Neural cell (in vitro differentiated cells): ENCODE data around the gene TAAR2.

Source experiments
- EP300 ChIP-seq: fragments of 450-650 bp; conservative IDR thresholded peaks from 2 replicates; pipeline ENCODE4 v1.6.1; 2014; ENCODE audit warnings: antibody characterized with exemption, mild to moderate bottlenecking, moderate library complexity; ENCODE audit not compliant: poor library complexity, severe bottlenecking
- EZH2 ChIP-seq: fragments of 200-600, 300-800 bp; shearing (Covaris generic), sonication (generic); IDR thresholded peaks from 2 replicates; pipeline ENCODE4 v1.6.1; 2014; ENCODE audit warnings: antibody characterized with exemption, low read length, borderline replicate concordance, mild to moderate bottlenecking; ENCODE audit not compliant: insufficient read depth, poor library complexity, severe bottlenecking
- MXI1 ChIP-seq: fragments of 450-650 bp; conservative IDR thresholded peaks from 2 replicates; pipeline ENCODE4 v1.6.1; 2014; ENCODE audit warnings: antibody characterized with exemption, mild to moderate bottlenecking; ENCODE audit not compliant: poor library complexity, severe bottlenecking
- POLR2AphosphoS5 ChIP-seq: IDR thresholded peaks from 2 replicates; pipeline ENCODE4 v1.6.1; 2012
- RAD21 ChIP-seq: fragments of 450-650 bp; conservative IDR thresholded peaks from 2 replicates; pipeline ENCODE4 v1.6.1; 2014; ENCODE audit warnings: antibody characterized with exemption, mild to moderate bottlenecking, moderate library complexity
- SMC3 ChIP-seq: fragments of 450-650 bp; conservative IDR thresholded peaks from 2 replicates; pipeline ENCODE4 v1.6.1; 2014; ENCODE audit warnings: antibody characterized with exemption, mild to moderate bottlenecking, moderate library complexity; ENCODE audit not compliant: poor library complexity
- TAF1 ChIP-seq: IDR thresholded peaks from 2 replicates; pipeline ENCODE4 v1.6.1; 2012; ENCODE audit warnings: low read depth
- TF ChIP-seq, protein P1 (sequence below): fragments of 450-650 bp; IDR thresholded peaks from 2 replicates; pipeline ENCODE4 v1.5.1; 2014; ENCODE audit warnings: antibody characterized with exemption, mild to moderate bottlenecking, moderate library complexity; ENCODE audit not compliant: poor library complexity, severe bottlenecking
- TF ChIP-seq, protein P2 (sequence below): IDR thresholded peaks from 2 replicates; pipeline ENCODE4 v1.6.1; 2012; ENCODE audit warnings: borderline replicate concordance

DNA sequence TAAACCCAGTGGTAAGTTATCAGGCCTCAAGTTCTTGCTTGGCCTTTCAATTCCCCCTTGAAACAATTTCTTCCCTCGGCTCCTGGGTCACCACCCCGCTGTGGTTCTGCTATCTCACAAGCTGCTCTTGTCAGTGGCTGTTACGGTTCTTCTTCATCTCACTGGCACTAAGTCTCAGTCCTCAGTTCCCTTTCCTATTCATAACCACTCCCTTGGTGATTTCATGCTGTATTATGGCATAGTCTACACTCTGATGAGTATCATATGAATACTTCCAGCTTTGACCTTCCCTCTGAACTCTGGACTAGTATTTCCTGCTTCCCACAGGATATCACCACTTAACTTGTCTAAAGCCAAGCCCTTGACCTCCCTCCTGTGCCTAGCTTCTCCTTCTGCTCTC is 27.0 kb upstream of the TAAR2 start:
- TF ChIP-seq, protein P1, sequence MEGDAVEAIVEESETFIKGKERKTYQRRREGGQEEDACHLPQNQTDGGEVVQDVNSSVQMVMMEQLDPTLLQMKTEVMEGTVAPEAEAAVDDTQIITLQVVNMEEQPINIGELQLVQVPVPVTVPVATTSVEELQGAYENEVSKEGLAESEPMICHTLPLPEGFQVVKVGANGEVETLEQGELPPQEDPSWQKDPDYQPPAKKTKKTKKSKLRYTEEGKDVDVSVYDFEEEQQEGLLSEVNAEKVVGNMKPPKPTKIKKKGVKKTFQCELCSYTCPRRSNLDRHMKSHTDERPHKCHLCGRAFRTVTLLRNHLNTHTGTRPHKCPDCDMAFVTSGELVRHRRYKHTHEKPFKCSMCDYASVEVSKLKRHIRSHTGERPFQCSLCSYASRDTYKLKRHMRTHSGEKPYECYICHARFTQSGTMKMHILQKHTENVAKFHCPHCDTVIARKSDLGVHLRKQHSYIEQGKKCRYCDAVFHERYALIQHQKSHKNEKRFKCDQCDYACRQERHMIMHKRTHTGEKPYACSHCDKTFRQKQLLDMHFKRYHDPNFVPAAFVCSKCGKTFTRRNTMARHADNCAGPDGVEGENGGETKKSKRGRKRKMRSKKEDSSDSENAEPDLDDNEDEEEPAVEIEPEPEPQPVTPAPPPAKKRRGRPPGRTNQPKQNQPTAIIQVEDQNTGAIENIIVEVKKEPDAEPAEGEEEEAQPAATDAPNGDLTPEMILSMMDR, result no peak
- TF ChIP-seq EP300 (no peak), EZH2 (no peak), RAD21 (no peak), SMC3 (no peak), POLR2AphosphoS5 (no peak), TAF1 (no peak), MXI1 (no peak)
- TF ChIP-seq, protein P2, sequence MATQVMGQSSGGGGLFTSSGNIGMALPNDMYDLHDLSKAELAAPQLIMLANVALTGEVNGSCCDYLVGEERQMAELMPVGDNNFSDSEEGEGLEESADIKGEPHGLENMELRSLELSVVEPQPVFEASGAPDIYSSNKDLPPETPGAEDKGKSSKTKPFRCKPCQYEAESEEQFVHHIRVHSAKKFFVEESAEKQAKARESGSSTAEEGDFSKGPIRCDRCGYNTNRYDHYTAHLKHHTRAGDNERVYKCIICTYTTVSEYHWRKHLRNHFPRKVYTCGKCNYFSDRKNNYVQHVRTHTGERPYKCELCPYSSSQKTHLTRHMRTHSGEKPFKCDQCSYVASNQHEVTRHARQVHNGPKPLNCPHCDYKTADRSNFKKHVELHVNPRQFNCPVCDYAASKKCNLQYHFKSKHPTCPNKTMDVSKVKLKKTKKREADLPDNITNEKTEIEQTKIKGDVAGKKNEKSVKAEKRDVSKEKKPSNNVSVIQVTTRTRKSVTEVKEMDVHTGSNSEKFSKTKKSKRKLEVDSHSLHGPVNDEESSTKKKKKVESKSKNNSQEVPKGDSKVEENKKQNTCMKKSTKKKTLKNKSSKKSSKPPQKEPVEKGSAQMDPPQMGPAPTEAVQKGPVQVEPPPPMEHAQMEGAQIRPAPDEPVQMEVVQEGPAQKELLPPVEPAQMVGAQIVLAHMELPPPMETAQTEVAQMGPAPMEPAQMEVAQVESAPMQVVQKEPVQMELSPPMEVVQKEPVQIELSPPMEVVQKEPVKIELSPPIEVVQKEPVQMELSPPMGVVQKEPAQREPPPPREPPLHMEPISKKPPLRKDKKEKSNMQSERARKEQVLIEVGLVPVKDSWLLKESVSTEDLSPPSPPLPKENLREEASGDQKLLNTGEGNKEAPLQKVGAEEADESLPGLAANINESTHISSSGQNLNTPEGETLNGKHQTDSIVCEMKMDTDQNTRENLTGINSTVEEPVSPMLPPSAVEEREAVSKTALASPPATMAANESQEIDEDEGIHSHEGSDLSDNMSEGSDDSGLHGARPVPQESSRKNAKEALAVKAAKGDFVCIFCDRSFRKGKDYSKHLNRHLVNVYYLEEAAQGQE, result no peak
